HepG2 (cell line): ENCODE data around the gene TM2D3. TPM values are rescaled to one million over a fixed set of nuclear protein-coding genes. Genes with fewer than 3 reads are reported as not detected.

ENCODE experiments used
- CENPT ChIP-seq: sonication (generic); formaldehyde crosslinking; IDR thresholded peaks from 2 replicates; pipeline ENCODE4 v1.8.0; 2022; ENCODE audit warnings: low read depth, mild to moderate bottlenecking, moderate library complexity, missing genetic modification reagents
- CREBL2 ChIP-seq: sonication (generic); formaldehyde crosslinking; IDR thresholded peaks from 2 replicates; pipeline ENCODE4 v1.8.1; 2023; ENCODE audit warnings: missing genetic modification reagents, mild to moderate bottlenecking, borderline replicate concordance
- GABPB1 ChIP-seq: IDR thresholded peaks from 2 replicates; pipeline ENCODE4 v1.6.1; 2016; ENCODE audit warnings: mild to moderate bottlenecking, missing genetic modification reagents, moderate library complexity, missing compliant biosample characterization
- MTA1 ChIP-seq: sonication (generic); formaldehyde crosslinking; IDR thresholded peaks from 2 replicates; pipeline ENCODE4 v1.4.0; 2020; ENCODE audit warnings: missing genetic modification reagents, mild to moderate bottlenecking, borderline replicate concordance
- NFAT5 ChIP-seq: sonication (generic); formaldehyde crosslinking; IDR thresholded peaks from 2 replicates; pipeline ENCODE4 v1.4.0; 2020; ENCODE audit warnings: missing genetic modification reagents
- PAX8 ChIP-seq: sonication (generic); formaldehyde crosslinking; IDR thresholded peaks from 2 replicates; pipeline ENCODE4 v1.8.0; 2022; ENCODE audit warnings: mild to moderate bottlenecking, missing genetic modification reagents, borderline replicate concordance
- PAXIP1 ChIP-seq: sonication (generic); formaldehyde crosslinking; conservative IDR thresholded peaks from 2 replicates; pipeline ENCODE4 v1.4.0; 2020; ENCODE audit warnings: mild to moderate bottlenecking, missing genetic modification reagents, moderate library complexity
- SP1 ChIP-seq, 2 experiments: fragments of 450-650 bp in 1 of 2; sonication (generic) in 1 of 2; formaldehyde crosslinking in 1 of 2; IDR thresholded peaks; 2 replicates each; pipeline versions ENCODE4 v1.4.0 to v1.6.1; 2016 to 2020; ENCODE audit warnings: missing genetic modification reagents in 1 of 2
- ZFP36L2 ChIP-seq: sonication (generic); formaldehyde crosslinking; IDR thresholded peaks from 2 replicates; pipeline ENCODE4 v1.4.0; 2020; ENCODE audit warnings: missing genetic modification reagents
- ZFP90 ChIP-seq: sonication (generic); formaldehyde crosslinking; IDR thresholded peaks from 2 replicates; pipeline ENCODE4 v1.8.0; 2022; ENCODE audit warnings: missing genetic modification reagents, mild to moderate bottlenecking, inconsistent platforms, borderline replicate concordance
- ZNF101 ChIP-seq: sonication (generic); formaldehyde crosslinking; IDR thresholded peaks from 2 replicates; pipeline ENCODE4 v1.4.0; 2020; ENCODE audit warnings: mild to moderate bottlenecking, low read depth, missing genetic modification reagents, borderline replicate concordance
- ZNF460 ChIP-seq: sonication (generic); formaldehyde crosslinking; IDR thresholded peaks from 2 replicates; pipeline ENCODE4 v1.5.1; 2020; ENCODE audit warnings: missing genetic modification reagents, mild to moderate bottlenecking, borderline replicate concordance
- ZNF775 ChIP-seq: sonication (generic); formaldehyde crosslinking; IDR thresholded peaks from 2 replicates; pipeline ENCODE4 v1.4.0; 2020; ENCODE audit warnings: missing genetic modification reagents, mild to moderate bottlenecking, moderate library complexity, borderline replicate concordance
- polyA plus RNA-seq, 8 experiments: library from polyadenylated mRNA; depleted of rRNA in 3 of 8; stranded (reverse) in 7 of 8; unstranded in 1 of 8; fragments of >200 nt; fragmentation: Illumina TruSeq in 4 of 8; extraction: Trizol in 4 of 8; gene quantifications; 2 replicates each; pipeline versions ENCODE4 v1.2.1 to v1.2.3, GENCODE V29; 2011 to 2016; ENCODE audit warnings: low read depth in 4 of 8, missing spikeins in 1 of 8, mixed read lengths in 1 of 8; ENCODE audit not compliant: insufficient read depth in 1 of 8
- total RNA-seq, 5 experiments: library from RNA; depleted of rRNA; stranded (reverse); fragments of >200 nt; fragmentation: Illumina TruSeq; extraction: Trizol; gene quantifications; 2 replicates each; pipeline ENCODE4 v1.2.3, GENCODE V29; 2016; ENCODE audit warnings: low read depth in 1 of 5

Gene TM2D3
- total and polyA plus RNA-seq, 2 of the 13 experiments (the other 11 are each of a cell fraction or from before 2014, with no cell fraction given) = 31.1 to 72.7 TPM

- TF ChIP-seq NFAT5 (CRISPR knock-in tag) = no peak
- TF ChIP-seq MTA1 (CRISPR knock-in tag) = no peak
- no peak for TF ChIP-seq SP1 (IDR thresholded peaks at IDR 0.05)
- no peak for TF ChIP-seq SP1 (CRISPR knock-in tag; IDR thresholded peaks at IDR 0.05)
- no peak for TF ChIP-seq ZFP90
- TF ChIP-seq PAX8 = no peak
- no peak for TF ChIP-seq ZNF775
- 0 out of 2 replicates have a peak, but pooled peaks have one; percentile 49 for TF ChIP-seq CENPT (CRISPR knock-in tag)
- no peak; the same call in none of the 2 replicates for TF ChIP-seq PAXIP1
- no peak for TF ChIP-seq ZNF101 (CRISPR knock-in tag)
- TF ChIP-seq ZFP36L2 = no peak
- no peak for TF ChIP-seq CREBL2
- TF ChIP-seq ZNF460 = no peak
- 0 out of 2 replicates have a peak, but pooled peaks have one; percentile 29 for TF ChIP-seq GABPB1 (CRISPR knock-in tag)
Observed at GRCh38 chr15:101613130-101614000, 38.8 kb downstream of the TM2D3 start (continued).
